Activated CD4-positive, alpha-beta T cell treated with anti-CD3 and anti-CD28 coated beads for 1 hour (primary cell): ENCODE data around the gene ENOX1.
"Not testable (repeated sequence)": the region's sequence is repeated elsewhere in the genome, so short reads cannot be mapped to it uniquely, and the experiment has no call there.

Source experiments
- DNase-seq: peaks from one replicate; pipeline ENCODE4 v3.0.0-alpha.2; 2020

The ENOX1 gene

DNA sequence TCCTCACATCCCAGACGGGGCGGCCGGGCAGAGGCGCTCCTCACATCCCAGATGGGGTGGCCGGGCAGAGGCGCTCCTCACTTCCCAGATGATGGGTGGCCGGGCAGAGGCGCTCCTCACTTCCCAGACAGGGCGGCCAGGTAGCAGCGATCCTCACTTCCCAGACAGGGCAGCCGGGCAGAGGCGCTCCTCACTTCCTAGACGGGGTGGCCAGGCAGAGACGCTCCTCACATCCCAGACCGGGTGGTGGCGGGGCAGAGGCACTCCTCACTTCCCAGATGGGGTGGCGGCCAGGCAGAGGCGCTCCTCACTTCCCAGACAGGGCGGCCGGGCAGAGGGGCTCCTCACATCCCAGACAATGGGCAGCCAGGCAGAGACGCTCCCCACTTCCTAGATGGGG lies 370.4 kb downstream of the ENOX1 start:
- DNase-seq = not testable (repeated sequence)

- DNase-seq = not testable (repeated sequence)
These were observed 370.8 kb downstream of the ENOX1 start for GRCh38 chr13:43415903-43416391.

DNA sequence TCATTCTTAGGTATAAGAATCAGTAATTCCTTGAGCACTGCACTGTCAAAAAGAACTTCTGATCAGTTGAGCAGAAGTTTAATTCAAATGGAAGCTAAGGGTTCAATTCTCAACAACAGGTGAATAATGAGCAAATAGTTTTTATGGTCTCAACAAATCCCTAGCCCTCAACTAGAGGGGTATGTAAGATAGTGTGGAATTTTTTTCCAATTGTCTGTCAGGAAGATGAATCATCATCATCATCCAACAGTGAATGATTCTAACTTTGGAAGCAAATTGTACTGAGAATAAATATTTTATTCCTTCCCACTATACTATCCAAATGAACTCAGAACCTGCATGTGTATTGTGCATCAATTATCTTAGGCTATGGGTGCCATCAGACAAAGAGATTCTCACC lies 372.7 kb downstream of the ENOX1 start:
- DNase-seq = no peak

DNA sequence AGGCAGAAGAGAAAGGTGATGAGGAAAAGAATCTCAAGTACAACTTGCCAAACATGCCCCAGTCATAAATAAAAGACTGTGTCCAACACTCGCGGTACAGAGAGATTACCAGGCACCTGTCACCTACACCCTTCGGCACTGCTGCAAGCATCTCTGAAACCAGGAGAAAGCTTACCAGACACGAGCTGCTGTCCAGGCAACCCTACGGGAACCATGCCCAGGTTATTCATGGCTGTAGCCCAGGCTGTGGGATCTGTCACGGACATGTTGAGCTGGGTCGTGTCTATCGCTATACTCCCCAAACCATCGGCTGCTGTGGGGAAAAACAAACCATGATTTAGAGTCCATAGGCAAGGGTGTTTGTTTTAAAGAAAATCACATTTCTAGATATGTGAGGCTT lies 375.0 kb downstream of the ENOX1 start:
- no peak for DNase-seq

DNA sequence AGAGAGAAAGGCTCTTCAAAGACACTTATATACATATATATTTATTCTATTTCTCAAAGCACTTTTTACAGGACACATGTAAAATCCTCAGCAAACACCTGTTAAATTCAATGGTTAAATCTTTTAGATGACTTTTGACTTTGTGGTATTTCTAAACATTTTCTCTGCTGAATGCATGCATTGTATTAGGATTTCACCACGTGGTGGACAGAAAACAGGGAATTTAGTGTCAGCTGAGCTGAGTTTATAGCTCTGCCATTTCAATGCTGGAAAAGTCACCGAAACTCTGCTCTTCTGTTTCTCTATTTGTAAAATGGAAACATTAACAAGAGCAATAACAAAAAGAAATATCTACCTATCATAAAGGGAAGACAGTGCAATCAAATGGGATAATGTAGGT lies 375.6 kb downstream of the ENOX1 start:
- no peak for DNase-seq

DNA sequence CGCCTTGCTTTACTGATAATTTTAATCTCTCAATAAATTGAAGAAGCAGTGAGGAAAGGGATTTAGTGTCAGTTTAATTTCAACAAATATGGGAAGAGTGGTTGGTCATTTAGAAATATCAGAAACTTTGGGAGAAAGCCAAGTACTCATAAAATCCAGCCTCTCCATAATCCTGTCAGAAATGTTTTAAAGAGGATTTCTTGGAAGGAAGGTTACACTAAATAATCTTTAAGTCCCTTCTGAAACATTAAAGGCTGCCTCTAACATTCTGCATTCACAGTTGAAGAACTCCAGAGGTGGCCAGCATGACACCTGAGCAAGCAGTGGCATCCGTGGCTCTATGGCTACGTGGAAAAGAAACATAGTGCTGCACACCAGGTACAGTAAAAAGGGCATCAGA lies 378.5 kb downstream of the ENOX1 start:
- no peak for DNase-seq

GRCh38 chr13:43407023-43407581 lies 379.7 kb downstream of the ENOX1 start:
- DNase-seq = no peak

- no peak for DNase-seq
These were observed 381.3 kb downstream of the ENOX1 start for GRCh38 chr13:43405457-43405856.

GRCh38 chr13:43402380-43402779 lies 384.4 kb downstream of the ENOX1 start:
- no peak for DNase-seq

DNA sequence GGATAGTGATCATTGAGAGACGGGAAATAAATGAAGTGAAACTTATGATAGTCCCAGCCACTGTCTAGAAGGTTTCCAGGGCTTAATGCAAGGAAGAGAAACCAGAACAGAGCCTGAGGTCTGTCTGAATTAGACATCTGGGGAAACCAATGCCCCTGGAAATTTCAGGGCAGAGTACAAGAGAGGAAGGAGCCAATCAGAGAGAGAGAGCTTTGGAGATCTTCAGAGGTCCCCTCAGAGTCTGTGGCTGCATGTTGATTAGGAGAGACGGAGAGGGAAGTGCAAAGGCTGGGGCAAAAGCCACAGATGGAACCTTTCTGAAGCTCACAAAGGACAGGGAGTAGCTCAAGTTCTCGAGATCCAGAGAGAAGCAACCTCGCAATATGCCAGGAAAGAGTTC lies 385.4 kb downstream of the ENOX1 start:
- no peak for DNase-seq

DNA sequence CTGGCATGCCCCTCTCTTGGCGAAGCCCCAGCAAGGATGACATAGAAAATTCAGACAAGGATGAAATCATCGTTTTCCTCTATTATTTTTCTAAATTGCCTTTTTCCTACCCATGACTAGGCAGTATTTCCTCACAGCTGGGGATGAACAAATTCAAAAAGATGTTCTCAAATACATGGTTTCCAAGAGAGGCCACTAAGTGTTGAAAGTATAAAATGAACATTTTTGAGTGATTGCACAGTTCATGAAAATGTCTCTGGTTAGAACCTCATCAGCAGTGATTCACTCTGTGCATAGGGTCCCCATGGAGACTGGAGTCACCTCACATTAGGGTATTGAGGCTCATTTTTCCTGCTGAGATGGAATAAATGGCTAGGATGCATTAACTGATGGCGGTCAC lies 389.7 kb downstream of the ENOX1 start:
- no peak for DNase-seq

GRCh38 chr13:43391036-43391435 lies 395.7 kb downstream of the ENOX1 start:
- DNase-seq = no peak

DNA sequence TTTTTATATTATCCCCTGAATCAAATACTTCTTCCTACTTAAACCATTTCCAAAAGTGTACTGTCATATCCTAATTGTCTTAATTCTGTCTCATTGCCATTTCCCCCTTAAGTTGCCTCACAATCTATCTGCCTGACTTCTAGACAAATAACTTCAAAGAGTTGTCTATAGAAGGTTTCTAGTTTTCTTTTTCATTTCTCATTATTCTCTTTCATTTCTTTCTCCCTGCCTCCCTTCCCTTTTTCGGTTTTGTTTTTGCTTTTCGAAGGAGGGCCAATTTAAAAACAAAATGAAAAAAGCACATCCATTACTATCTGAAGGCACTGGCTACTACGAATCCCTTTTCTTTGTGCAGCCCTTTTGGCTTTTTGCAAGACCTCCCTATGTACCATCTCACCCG lies 396.2 kb downstream of the ENOX1 start:
- DNase-seq = no peak

GRCh38 chr13:43389983-43390382 lies 396.8 kb downstream of the ENOX1 start:
- no peak for DNase-seq

DNA sequence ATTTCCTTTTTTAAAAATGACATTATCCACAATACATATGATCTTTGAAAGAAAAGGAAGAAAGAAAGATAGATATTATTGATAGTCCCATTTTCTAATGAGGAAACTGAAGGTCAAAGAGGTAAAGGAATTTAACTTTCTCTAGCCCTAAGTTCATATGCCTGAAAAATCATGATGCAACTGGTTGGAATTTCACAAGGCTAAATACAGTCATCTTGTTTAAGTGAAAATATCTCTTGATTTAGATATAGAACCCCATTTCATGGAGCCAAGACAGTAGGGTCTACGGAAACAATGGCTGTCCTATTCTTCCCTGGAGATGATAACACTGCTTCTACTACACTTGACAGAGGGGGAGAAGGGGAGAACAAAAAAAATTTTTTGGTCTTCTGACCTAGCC lies 397.2 kb downstream of the ENOX1 start:
- DNase-seq = no peak

DNA sequence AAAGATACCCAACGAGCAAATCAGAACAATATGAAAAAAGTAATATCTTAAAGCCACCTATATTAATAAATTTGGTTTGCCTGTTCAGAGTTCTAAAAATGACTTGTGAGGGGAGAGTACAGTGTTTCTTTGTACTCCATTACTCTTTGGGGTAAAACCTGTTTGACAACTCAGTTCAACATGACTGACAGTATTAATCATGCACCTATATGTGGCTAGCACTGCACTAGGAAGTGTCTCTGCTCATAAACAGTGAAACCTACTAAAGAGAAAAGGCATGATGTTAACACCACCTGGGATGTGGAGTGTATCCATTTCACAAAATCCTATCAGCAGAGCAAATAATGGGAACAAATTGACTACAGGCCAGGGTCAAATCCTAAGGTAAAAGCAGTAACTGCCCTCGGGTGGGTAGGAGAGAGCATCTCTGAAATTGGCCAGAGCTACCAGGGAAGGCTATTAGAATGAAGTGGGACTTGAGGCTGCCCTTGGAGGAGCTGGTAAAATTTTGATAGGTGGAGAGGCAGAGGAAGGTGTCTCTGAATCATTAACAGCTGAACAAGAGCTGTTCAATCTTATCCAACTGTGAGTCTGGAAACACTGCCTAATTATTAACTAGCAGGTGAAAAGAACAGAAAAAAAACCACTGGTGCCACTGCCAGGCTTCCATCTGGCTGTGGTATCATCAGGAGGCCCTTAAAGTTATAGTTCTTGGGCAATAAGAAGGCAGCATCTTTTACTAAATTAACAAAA lies 398.3 kb downstream of the ENOX1 start:
- DNase-seq = no peak

DNA sequence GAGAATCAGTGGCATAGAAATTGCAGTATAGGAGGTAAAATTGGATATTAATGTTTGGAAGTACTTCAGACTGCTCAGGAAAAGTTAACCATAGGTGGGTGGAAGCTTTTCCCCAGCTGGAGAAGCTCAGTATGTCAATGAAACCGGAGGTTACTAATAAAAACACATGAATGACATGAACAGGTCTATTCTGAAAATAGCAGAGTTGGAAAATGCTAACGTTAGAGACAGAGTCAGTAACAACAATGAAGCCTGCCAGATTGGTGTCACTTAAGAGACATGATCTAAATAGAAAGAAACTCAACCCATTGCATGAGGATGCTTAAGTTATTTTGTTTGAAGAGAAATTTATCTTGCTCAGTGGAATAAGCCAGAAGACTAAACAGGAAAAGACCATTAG lies 398.9 kb downstream of the ENOX1 start:
- DNase-seq = no peak

DNA sequence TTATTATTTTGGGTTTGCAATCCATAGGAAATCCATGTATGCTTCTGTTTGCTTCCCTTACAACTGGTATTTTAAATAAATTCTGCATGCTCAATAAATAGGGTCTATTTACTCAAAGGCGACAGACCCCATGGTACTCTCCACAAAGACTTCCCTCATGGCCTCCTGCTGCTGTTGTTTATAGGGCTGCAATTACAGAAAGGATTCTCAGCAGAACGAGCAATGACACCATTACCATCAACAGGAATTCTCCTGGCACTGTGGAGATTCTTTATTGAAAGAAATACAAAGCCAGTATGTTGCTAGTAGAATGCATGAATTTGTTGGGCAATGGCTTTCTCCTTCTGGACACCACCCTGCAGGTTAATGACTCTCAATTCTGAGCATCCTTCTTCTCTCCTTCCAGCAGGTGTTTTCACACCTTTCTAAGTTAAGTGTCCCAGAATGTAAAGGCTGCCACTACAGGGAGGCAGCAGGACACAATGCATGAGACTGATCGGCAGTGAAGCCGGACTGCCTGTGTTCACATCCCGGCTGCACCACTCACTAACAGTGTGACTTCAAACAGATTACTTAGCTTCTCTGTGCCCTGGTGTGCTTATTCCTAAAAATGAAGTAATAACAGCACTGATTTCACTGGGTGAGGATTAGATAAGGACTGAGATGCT lies 403.1 kb downstream of the ENOX1 start:
- no peak for DNase-seq

GRCh38 chr13:43379738-43380137 lies 407.0 kb downstream of the ENOX1 start:
- DNase-seq = no peak

- DNase-seq = no peak
These were observed 408.8 kb downstream of the ENOX1 start for GRCh38 chr13:43377973-43378372.

GRCh38 chr13:43377149-43377548 lies 409.6 kb downstream of the ENOX1 start:
- DNase-seq = no peak

GRCh38 chr13:43376596-43376995 lies 410.2 kb downstream of the ENOX1 start:
- DNase-seq = no peak

DNA sequence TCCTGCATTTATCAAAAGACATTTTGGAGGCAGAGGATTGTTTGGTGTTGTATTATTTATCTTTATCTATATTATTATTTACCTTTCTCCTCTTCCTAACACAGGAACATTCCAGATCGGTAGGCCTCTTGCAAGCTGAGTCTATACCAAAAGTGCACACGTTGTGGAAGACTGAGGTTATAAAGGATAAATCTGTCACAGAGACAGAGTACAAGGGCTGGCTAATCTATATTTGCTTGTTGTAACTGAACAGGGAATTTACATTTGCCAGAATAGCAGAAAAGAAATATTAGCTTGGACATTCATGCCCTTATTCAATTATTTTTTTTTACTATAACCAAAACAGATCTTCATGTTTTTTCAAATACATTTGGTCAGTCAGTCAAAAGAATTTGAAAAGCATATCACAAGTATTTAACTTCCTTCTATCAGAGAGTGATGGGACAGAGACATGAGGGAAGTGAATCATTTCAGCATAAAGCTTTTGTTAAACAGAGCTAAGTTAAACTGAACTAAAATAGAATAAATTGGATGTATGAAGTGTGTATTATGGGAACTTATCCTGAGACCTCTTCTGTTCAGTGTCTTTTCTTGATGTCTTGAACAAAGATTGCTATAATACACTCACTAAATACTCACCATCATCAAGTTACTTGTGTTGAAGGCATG lies 410.8 kb downstream of the ENOX1 start:
- DNase-seq = no peak

DNA sequence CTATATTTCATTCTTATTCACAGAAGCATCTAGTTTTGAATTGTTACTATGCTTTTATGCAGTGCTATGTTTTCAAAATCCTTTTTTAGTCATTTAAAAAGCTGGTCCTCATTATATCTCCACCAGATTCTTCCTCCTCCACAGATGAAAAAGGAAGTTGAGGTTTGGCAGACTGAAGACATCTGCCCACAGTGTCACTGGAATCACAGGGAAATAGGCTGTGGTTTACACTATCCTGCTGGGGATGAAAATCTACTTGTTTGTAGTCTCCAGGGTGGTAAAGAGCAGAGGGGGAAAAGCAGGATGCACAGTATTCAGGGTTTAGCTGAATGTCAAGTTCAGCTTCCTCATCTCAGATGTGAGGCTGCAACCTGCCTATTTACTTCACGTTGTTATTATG lies 412.2 kb downstream of the ENOX1 start:
- DNase-seq = no peak
